ENCODE measurements around the gene ABO. TPM values are rescaled to one million over a fixed set of nuclear protein-coding genes. Genes with fewer than 3 reads are reported as not detected.
A peak's percentile ranks its signal among the peaks of the same experiment; 100 is the strongest.
"Not testable (repeated sequence)": the region's sequence is repeated elsewhere in the genome, so short reads cannot be mapped to it uniquely, and the experiment has no call there.

Gene ABO
- total and polyA plus RNA-seq, 2 donors from 2014 or later, result 25.0 to 29.0 TPM

- peak in 1 of 5 donors; percentile 35 for DNase-seq
- Histone ChIP-seq H3K9me3 (ENCODE audit: control insufficient read depth in 2 of 3, insufficient read depth in 1 of 3, low read length in 3 of 3) (no peaks in the 10 kb centered on the region), H3K9ac (ENCODE audit: low read length in 3 of 3) (no peak overlapping the region), H3K4me3 (ENCODE audit: low read length in 3 of 3) (no peak overlapping the region), H3K36me3 (ENCODE audit: control insufficient read depth in 2 of 3, insufficient read depth in 3 of 3, low read length in 3 of 3) (no peaks in the 10 kb centered on the region), H3K4me1 (ENCODE audit: control insufficient read depth in 2 of 3, insufficient read depth in 2 of 3, low read depth in 1 of 3, low read length in 3 of 3) (no peaks in the 10 kb centered on the region), H3K27me3 (ENCODE audit: control insufficient read depth, insufficient read depth, low read length) (no peaks in the 10 kb centered on the region), H3K27ac (ENCODE audit: low read depth in 2 of 2, low read length in 2 of 2) (no peak overlapping the region)
- intact Hi-C loops (cut with DNase I), result no loop called here
- no peak for FAIRE-seq
- no peak for TF ChIP-seq CTCF (IDR thresholded peaks at IDR 0.05; ENCODE audit: borderline replicate concordance, extremely low read depth, insufficient read depth)
These were observed 64.4 kb downstream of the ABO start for GRCh38 chr9:133210609-133211008.

- no peak overlapping the region for H3K27ac ChIP-seq (ENCODE audit: low read depth in 2 of 2, low read length in 2 of 2)
- H3K9me3 ChIP-seq (ENCODE audit: control insufficient read depth in 2 of 3, insufficient read depth in 1 of 3, low read length in 3 of 3), result no peaks in the 10 kb centered on the region
- DNase-seq (no peak), FAIRE-seq (no peak)
- no peak overlapping the region for H3K9ac ChIP-seq (ENCODE audit: low read length in 3 of 3)
- H3K4me3 ChIP-seq (ENCODE audit: low read length in 3 of 3), result no peak overlapping the region
- TF ChIP-seq CTCF (IDR thresholded peaks at IDR 0.05; ENCODE audit: borderline replicate concordance, extremely low read depth, insufficient read depth), result no peak
- H3K4me1 ChIP-seq (ENCODE audit: control insufficient read depth in 2 of 3, insufficient read depth in 2 of 3, low read depth in 1 of 3, low read length in 3 of 3), result no peaks in the 10 kb centered on the region
- no peaks in the 10 kb centered on the region for H3K27me3 ChIP-seq (ENCODE audit: control insufficient read depth, insufficient read depth, low read length)
- no peaks in the 10 kb centered on the region for H3K36me3 ChIP-seq (ENCODE audit: control insufficient read depth in 2 of 3, insufficient read depth in 3 of 3, low read length in 3 of 3)
- intact Hi-C loops (cut with DNase I), result no loop called here
These were observed 64.8 kb downstream of the ABO start for GRCh38 chr9:133210202-133210532.

GRCh38 chr9:133209327-133210201, 65.4 kb downstream of the ABO start:
- intact Hi-C loops (cut with DNase I); H3K27ac ChIP-seq (ENCODE audit: low read depth in 2 of 2, low read length in 2 of 2); H3K9me3 ChIP-seq (ENCODE audit: control insufficient read depth in 2 of 3, insufficient read depth in 1 of 3, low read length in 3 of 3); FAIRE-seq; H3K36me3 ChIP-seq (ENCODE audit: control insufficient read depth in 2 of 3, insufficient read depth in 3 of 3, low read length in 3 of 3); H3K4me3 ChIP-seq (ENCODE audit: low read length in 3 of 3); H3K9ac ChIP-seq (ENCODE audit: low read length in 3 of 3); DNase-seq; H3K4me1 ChIP-seq (ENCODE audit: control insufficient read depth in 2 of 3, insufficient read depth in 2 of 3, low read depth in 1 of 3, low read length in 3 of 3); H3K27me3 ChIP-seq (ENCODE audit: control insufficient read depth, insufficient read depth, low read length): not testable (repeated sequence)

GRCh38 chr9:133208880-133209300, 66.1 kb downstream of the ABO start, which contains the start of gene OBP2B:
OBP2B (minus strand) TSS chr9:133209250; CDS start chr9:133209199, 51 bp downstream.
- H3K36me3 ChIP-seq (ENCODE audit: control insufficient read depth in 2 of 3, insufficient read depth in 3 of 3, low read length in 3 of 3); FAIRE-seq; DNase-seq; H3K27me3 ChIP-seq (ENCODE audit: control insufficient read depth, insufficient read depth, low read length); H3K4me3 ChIP-seq (ENCODE audit: low read length in 3 of 3); H3K27ac ChIP-seq (ENCODE audit: low read depth in 2 of 2, low read length in 2 of 2); H3K9ac ChIP-seq (ENCODE audit: low read length in 3 of 3); H3K9me3 ChIP-seq (ENCODE audit: control insufficient read depth in 2 of 3, insufficient read depth in 1 of 3, low read length in 3 of 3); H3K4me1 ChIP-seq (ENCODE audit: control insufficient read depth in 2 of 3, insufficient read depth in 2 of 3, low read depth in 1 of 3, low read length in 3 of 3); intact Hi-C loops (cut with DNase I): not testable (repeated sequence)

GRCh38 chr9:133208171-133208879, 66.7 kb downstream of the ABO start:
- H3K4me1 ChIP-seq (ENCODE audit: control insufficient read depth in 2 of 3, insufficient read depth in 2 of 3, low read depth in 1 of 3, low read length in 3 of 3); DNase-seq; H3K9ac ChIP-seq (ENCODE audit: low read length in 3 of 3); H3K9me3 ChIP-seq (ENCODE audit: control insufficient read depth in 2 of 3, insufficient read depth in 1 of 3, low read length in 3 of 3); H3K27ac ChIP-seq (ENCODE audit: low read depth in 2 of 2, low read length in 2 of 2); H3K27me3 ChIP-seq (ENCODE audit: control insufficient read depth, insufficient read depth, low read length); H3K4me3 ChIP-seq (ENCODE audit: low read length in 3 of 3); H3K36me3 ChIP-seq (ENCODE audit: control insufficient read depth in 2 of 3, insufficient read depth in 3 of 3, low read length in 3 of 3); intact Hi-C loops (cut with DNase I); FAIRE-seq: not testable (repeated sequence)
